Measurements from ENCODE around the gene CACNA1E.

The CACNA1E gene

GRCh38 chr1:181645171-181645570, 161.9 kb downstream of the CACNA1E start:
- no peak for DNase-seq

GRCh38 chr1:181646710-181647109, 163.4 kb downstream of the CACNA1E start:
- no peak for DNase-seq

- no peak for DNase-seq
Observed at GRCh38 chr1:181647314-181648035, 164.2 kb downstream of the CACNA1E start.

GRCh38 chr1:181651276-181651675, 168.0 kb downstream of the CACNA1E start:
- no peak for DNase-seq

- no peak for DNase-seq
Observed at GRCh38 chr1:181655756-181656155, 172.4 kb downstream of the CACNA1E start.

GRCh38 chr1:181656491-181656890, 173.2 kb downstream of the CACNA1E start:
- no peak for DNase-seq

GRCh38 chr1:181658581-181658980, 175.3 kb downstream of the CACNA1E start:
- DNase-seq, result no peak

GRCh38 chr1:181659321-181659957, 176.1 kb downstream of the CACNA1E start:
- no peak for DNase-seq

- DNase-seq, result no peak
Observed at GRCh38 chr1:181660621-181661020, 177.3 kb downstream of the CACNA1E start.

GRCh38 chr1:181661569-181661968, 178.3 kb downstream of the CACNA1E start:
- no peak for DNase-seq

GRCh38 chr1:181662606-181663005, 179.3 kb downstream of the CACNA1E start:
- DNase-seq, result no peak

- DNase-seq, result no peak
Observed at GRCh38 chr1:181664543-181664942, 181.2 kb downstream of the CACNA1E start.

GRCh38 chr1:181669246-181669645, 185.9 kb downstream of the CACNA1E start:
- no peak for DNase-seq

GRCh38 chr1:181674617-181675016, 191.3 kb downstream of the CACNA1E start:
- no peak for DNase-seq

- no peak for DNase-seq
Observed at GRCh38 chr1:181675091-181675917, 192.0 kb downstream of the CACNA1E start.

GRCh38 chr1:181675918-181676190, 192.5 kb downstream of the CACNA1E start:
- DNase-seq, result no peak

GRCh38 chr1:181676269-181676668, 193.0 kb downstream of the CACNA1E start:
- DNase-seq, result peak; percentile 62

GRCh38 chr1:181680332-181680731, 197.0 kb downstream of the CACNA1E start:
- DNase-seq, result no peak

GRCh38 chr1:181680871-181681270, 197.6 kb downstream of the CACNA1E start:
- DNase-seq, result no peak

- DNase-seq, result no peak
Observed at GRCh38 chr1:181685211-181685610, 201.9 kb downstream of the CACNA1E start.

GRCh38 chr1:181701891-181702290, 218.6 kb downstream of the CACNA1E start:
- DNase-seq, result no peak

GRCh38 chr1:181704546-181704945, 221.2 kb downstream of the CACNA1E start:
- DNase-seq, result no peak

- DNase-seq, result no peak
Observed at GRCh38 chr1:181711820-181712219, 228.5 kb downstream of the CACNA1E start.

GRCh38 chr1:181712711-181713110, 229.4 kb downstream of the CACNA1E start:
- DNase-seq, result no peak

Data from NCI-H1436 (cell line).